Osteoblast (primary cell): ENCODE results near the gene BEGAIN. TPM values are rescaled to one million over a fixed set of nuclear protein-coding genes. Genes with fewer than 3 reads are reported as not detected.

Source experiments
- DNase-seq: peaks from one replicate; pipeline ENCODE4 v3.0.0; 2011; ENCODE audit warnings: low spot score, mixed read lengths; ENCODE audit not compliant: insufficient read length; ENCODE audit errors: missing footprints
- H2AFZ ChIP-seq: 2 replicates; pipeline ENCODE4 v1.6.0; 2011; ENCODE audit warnings: mild to moderate bottlenecking, low read length
- H3K27ac ChIP-seq: 2 replicates; pipeline ENCODE4 v1.5.1; 2011; ENCODE audit warnings: mild to moderate bottlenecking, low read depth, low read length, moderate library complexity
- H3K27me3 ChIP-seq: 2 replicates; pipeline ENCODE4 v1.6.0; 2012; ENCODE audit warnings: mild to moderate bottlenecking, control low read depth, inconsistent platforms, low read length, moderate library complexity; ENCODE audit not compliant: insufficient read depth
- H3K36me3 ChIP-seq: 2 replicates; pipeline ENCODE4 v1.5.1; 2011; ENCODE audit warnings: mild to moderate bottlenecking, low read length, control low read depth, moderate library complexity; ENCODE audit not compliant: insufficient read depth
- H3K4me1 ChIP-seq: 2 replicates; pipeline ENCODE4 v1.5.1; 2011; ENCODE audit warnings: mild to moderate bottlenecking, low read length, control low read depth, moderate library complexity; ENCODE audit not compliant: insufficient read depth
- H3K4me2 ChIP-seq: 2 replicates; pipeline ENCODE4 v1.6.0; 2011; ENCODE audit warnings: mild to moderate bottlenecking, low read length; ENCODE audit not compliant: insufficient read depth
- H3K4me3 ChIP-seq: fragments of 200-600 bp; sonication (generic); 3 replicates; pipeline ENCODE4 v1.5.1; 2012; ENCODE audit warnings: mild to moderate bottlenecking, low read length, inconsistent platforms; ENCODE audit not compliant: insufficient read depth
- H3K79me2 ChIP-seq: 2 replicates; pipeline ENCODE4 v1.6.0; 2012; ENCODE audit warnings: mild to moderate bottlenecking, low read length, control low read depth, inconsistent platforms; ENCODE audit not compliant: insufficient read depth
- H3K9me3 ChIP-seq: 2 replicates; pipeline ENCODE4 v1.5.1; 2011; ENCODE audit warnings: low read depth, low read length, control low read depth
- H4K20me1 ChIP-seq: 2 replicates; pipeline ENCODE4 v1.6.0; 2012; ENCODE audit warnings: mild to moderate bottlenecking, low read length, control low read depth; ENCODE audit not compliant: insufficient read depth
- total RNA-seq: library from RNA; depleted of rRNA; stranded (reverse); fragments of >200 nt; gene quantifications from 2 replicates; pipeline ENCODE4 v1.2.3, GENCODE V29; 2012
- TF ChIP-seq, protein P1 (sequence below): IDR thresholded peaks from 2 replicates; pipeline ENCODE4 v1.5.1; 2011; ENCODE audit warnings: mild to moderate bottlenecking, low read depth, low read length, moderate library complexity; ENCODE audit errors: extremely low read depth

The BEGAIN gene
- total RNA-seq, 1 donor: 1.1 TPM

GRCh38 chr14:100577986-100578431, 9.2 kb downstream of the BEGAIN start:
- H3K79me2 ChIP-seq: no peaks in the 10 kb centered on the region
- no peaks in the 10 kb centered on the region for H3K4me1 ChIP-seq
- H3K9me3 ChIP-seq: no peaks in the 10 kb centered on the region
- no peak overlapping the region for H3K4me2 ChIP-seq
- H3K4me3 ChIP-seq: no peak overlapping the region
- TF ChIP-seq, protein P1, sequence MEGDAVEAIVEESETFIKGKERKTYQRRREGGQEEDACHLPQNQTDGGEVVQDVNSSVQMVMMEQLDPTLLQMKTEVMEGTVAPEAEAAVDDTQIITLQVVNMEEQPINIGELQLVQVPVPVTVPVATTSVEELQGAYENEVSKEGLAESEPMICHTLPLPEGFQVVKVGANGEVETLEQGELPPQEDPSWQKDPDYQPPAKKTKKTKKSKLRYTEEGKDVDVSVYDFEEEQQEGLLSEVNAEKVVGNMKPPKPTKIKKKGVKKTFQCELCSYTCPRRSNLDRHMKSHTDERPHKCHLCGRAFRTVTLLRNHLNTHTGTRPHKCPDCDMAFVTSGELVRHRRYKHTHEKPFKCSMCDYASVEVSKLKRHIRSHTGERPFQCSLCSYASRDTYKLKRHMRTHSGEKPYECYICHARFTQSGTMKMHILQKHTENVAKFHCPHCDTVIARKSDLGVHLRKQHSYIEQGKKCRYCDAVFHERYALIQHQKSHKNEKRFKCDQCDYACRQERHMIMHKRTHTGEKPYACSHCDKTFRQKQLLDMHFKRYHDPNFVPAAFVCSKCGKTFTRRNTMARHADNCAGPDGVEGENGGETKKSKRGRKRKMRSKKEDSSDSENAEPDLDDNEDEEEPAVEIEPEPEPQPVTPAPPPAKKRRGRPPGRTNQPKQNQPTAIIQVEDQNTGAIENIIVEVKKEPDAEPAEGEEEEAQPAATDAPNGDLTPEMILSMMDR: no peak
- H3K36me3 ChIP-seq: no peaks in the 10 kb centered on the region
- no peak overlapping the region for H3K27ac ChIP-seq
- no peaks in the 10 kb centered on the region for H4K20me1 ChIP-seq
- peaks cover 5% of the 10 kb centered on the region for H3K27me3 ChIP-seq
- no peak for DNase-seq
- no peak overlapping the region for H2AFZ ChIP-seq

DNA sequence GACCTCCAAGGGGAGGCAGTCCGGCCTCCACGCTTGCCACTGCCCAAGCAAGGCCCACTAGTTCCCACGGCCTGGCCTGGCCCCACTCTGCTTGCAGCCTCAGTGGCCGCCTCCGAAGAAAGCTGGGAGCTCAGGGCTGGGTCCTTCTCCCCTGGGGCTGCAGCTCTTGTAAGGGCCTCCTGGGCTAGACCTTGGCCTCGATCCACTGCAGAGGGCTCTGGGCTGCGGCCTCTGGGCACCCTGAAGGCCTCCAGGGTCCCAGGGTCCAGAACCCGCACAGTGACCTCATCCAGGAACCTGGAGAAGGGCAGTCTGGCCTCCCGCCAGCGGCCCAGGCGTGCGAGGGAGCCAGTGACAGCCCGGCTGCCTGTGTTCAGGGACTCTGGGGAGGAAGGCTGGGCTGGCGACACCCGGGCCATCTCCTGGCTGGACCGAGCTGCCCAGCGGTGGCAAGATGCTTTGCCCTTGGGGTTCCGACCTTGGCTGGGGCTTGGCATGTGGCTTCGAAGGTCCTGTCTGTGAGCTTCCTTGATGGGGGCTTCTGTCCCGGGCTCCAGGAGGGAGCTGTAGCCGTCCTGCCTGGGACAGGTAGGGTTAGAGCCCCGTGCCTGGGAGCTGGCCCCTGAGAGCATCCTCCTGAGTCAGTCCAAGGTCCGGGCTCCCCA, 9.8 kb downstream of the BEGAIN start:
- H3K4me2 ChIP-seq: no peak overlapping the region
- no peaks in the 10 kb centered on the region for H3K79me2 ChIP-seq
- H3K9me3 ChIP-seq: no peaks in the 10 kb centered on the region
- no peaks in the 10 kb centered on the region for H3K4me1 ChIP-seq
- no peaks in the 10 kb centered on the region for H4K20me1 ChIP-seq
- DNase-seq: no peak
- H3K27ac ChIP-seq: no peak overlapping the region
- H3K36me3 ChIP-seq: no peaks in the 10 kb centered on the region
- H3K4me3 ChIP-seq: no peak overlapping the region
- TF ChIP-seq, protein P1: no peak
- H3K27me3 ChIP-seq: peaks cover 5% of the 10 kb centered on the region
- no peak overlapping the region for H2AFZ ChIP-seq

GRCh38 chr14:100576091-100577085, 10.8 kb downstream of the BEGAIN start:
- H3K4me1 ChIP-seq: no peaks in the 10 kb centered on the region
- H3K9me3 ChIP-seq: no peaks in the 10 kb centered on the region
- TF ChIP-seq, protein P1: no peak
- H2AFZ ChIP-seq: no peak overlapping the region
- no peaks in the 10 kb centered on the region for H3K79me2 ChIP-seq
- H3K4me3 ChIP-seq: no peak overlapping the region
- H3K4me2 ChIP-seq: no peak overlapping the region
- H4K20me1 ChIP-seq: no peaks in the 10 kb centered on the region
- DNase-seq: no peak
- H3K27me3 ChIP-seq: peaks cover 5% of the 10 kb centered on the region
- no peak overlapping the region for H3K27ac ChIP-seq
- H3K36me3 ChIP-seq: no peaks in the 10 kb centered on the region
